IMR-90 (cell line): ENCODE data around the gene CSHL1. TPM values are rescaled to one million over a fixed set of nuclear protein-coding genes. Genes with fewer than 3 reads are reported as not detected.

Experiments used
- ATAC-seq: fragments of 200-7000 bp; cut with Tn5 transposase; 2 replicates; pipeline ENCODE4 v1.9.1; 2020; ENCODE audit warnings: low read depth, mild to moderate bottlenecking, moderate library complexity
- BruUV-seq: library from RNA; stranded (reverse); fragments of 400-500 nt; replicated peaks from 2 replicates; lab custom pipeline; 2021; lab: Mats Ljungman, UMichigan
- CTCF ChIA-PET: fragments of 300-600 bp; formaldehyde crosslinking; extraction: SDS; loops from one replicate; lab custom pipeline; 2021; ENCODE audit warnings: antibody characterized with exemption; lab: Yijun Ruan, JAX
- POLR2A ChIA-PET: fragments of 300-600 bp; sonication (Branson Sonifier 250); formaldehyde crosslinking; loops from one replicate; lab custom pipeline; 2022; ENCODE audit warnings: antibody characterized with exemption; ENCODE audit not compliant: unreplicated experiment; lab: Charles Lee
- DNase-seq: peaks from one replicate; pipeline ENCODE4 v3.0.0; 2013
- H2AFZ ChIP-seq: replicated peaks from 2 replicates; pipeline ENCODE3; 2013; ENCODE audit warnings: low read length, mild to moderate bottlenecking; ENCODE audit not compliant: poor library complexity
- H2AK5ac ChIP-seq: 2 replicates; pipeline ENCODE4 v1.6.1; 2013; ENCODE audit warnings: low read depth, low read length, inconsistent platforms
- H2AK9ac ChIP-seq: replicated peaks from 2 replicates; pipeline ENCODE3; 2013; ENCODE audit warnings: mild to moderate bottlenecking, low read depth, low read length, moderate library complexity; ENCODE audit not compliant: poor library complexity
- H2BK120ac ChIP-seq: 2 replicates; pipeline ENCODE4 v1.6.1; 2013; ENCODE audit warnings: low read depth, low read length, inconsistent platforms
- H2BK15ac ChIP-seq: 3 replicates; pipeline ENCODE4 v1.6.1; 2013; ENCODE audit warnings: low read depth, low read length, inconsistent platforms
- H2BK20ac ChIP-seq: 2 replicates; pipeline ENCODE4 v1.6.1; 2013; ENCODE audit warnings: low read depth, mild to moderate bottlenecking, inconsistent platforms, low read length, moderate library complexity
- H2BK5ac ChIP-seq: 2 replicates; pipeline ENCODE4 v1.6.1; 2013; ENCODE audit warnings: mild to moderate bottlenecking, low read depth, low read length, inconsistent platforms; ENCODE audit not compliant: poor library complexity, severe bottlenecking
- H3K14ac ChIP-seq: replicated peaks from 2 replicates; pipeline ENCODE4 v1.6.1; 2013; ENCODE audit warnings: low read depth, low read length, inconsistent platforms
- H3K18ac ChIP-seq: 2 replicates; pipeline ENCODE4 v1.6.1; 2013; ENCODE audit warnings: low read depth, low read length, control low read depth
- H3K23ac ChIP-seq: 2 replicates; pipeline ENCODE4 v1.6.1; 2013; ENCODE audit warnings: low read depth, low read length, inconsistent platforms
- H3K27ac ChIP-seq: 2 replicates; pipeline ENCODE4 v1.5.1; 2013; ENCODE audit warnings: mild to moderate bottlenecking, control low read depth, low read length; ENCODE audit not compliant: insufficient read depth
- H3K27me3 ChIP-seq: 2 replicates; pipeline ENCODE4 v1.6.1; 2013; ENCODE audit warnings: low read length; ENCODE audit not compliant: control insufficient read depth, insufficient read depth
- H3K36me3 ChIP-seq: 2 replicates; pipeline ENCODE4 v1.6.1; 2013; ENCODE audit warnings: low read length, mixed read lengths; ENCODE audit not compliant: control insufficient read depth, insufficient read depth
- H3K4ac ChIP-seq: 2 replicates; pipeline ENCODE4 v1.6.1; 2013; ENCODE audit warnings: low read depth, low read length, inconsistent platforms
- H3K4me1 ChIP-seq: 2 replicates; pipeline ENCODE4 v1.6.1; 2013; ENCODE audit warnings: low read length, mixed read lengths; ENCODE audit not compliant: control insufficient read depth, insufficient read depth
- H3K4me2 ChIP-seq: 2 replicates; pipeline ENCODE4 v1.6.1; 2013; ENCODE audit warnings: low read depth, mild to moderate bottlenecking, control low read depth, low read length, moderate library complexity
- H3K4me3 ChIP-seq: 2 replicates; pipeline ENCODE4 v1.5.1; 2013; ENCODE audit warnings: low read depth, mild to moderate bottlenecking, control low read depth, low read length, moderate library complexity; ENCODE audit not compliant: insufficient read depth
- H3K56ac ChIP-seq: 2 replicates; pipeline ENCODE4 v1.6.1; 2013; ENCODE audit warnings: low read length, inconsistent platforms; ENCODE audit not compliant: insufficient read depth; ENCODE audit errors: extremely low read depth
- H3K79me1 ChIP-seq, 2 experiments: 2 replicates each; pipeline ENCODE4 v1.6.1; 2013; ENCODE audit warnings: low read length in 2 of 2, inconsistent platforms in 1 of 2, low read depth in 1 of 2
- H3K9ac ChIP-seq: 2 replicates; pipeline ENCODE4 v1.6.1; 2013; ENCODE audit warnings: low read depth, low read length, control low read depth
- H3K9me1 ChIP-seq: 2 replicates; pipeline ENCODE4 v1.6.1; 2013; ENCODE audit warnings: low read length, inconsistent platforms; ENCODE audit not compliant: insufficient read depth
- H3K9me3 ChIP-seq: 2 replicates; pipeline ENCODE4 v1.6.1; 2013; ENCODE audit warnings: low read length; ENCODE audit not compliant: control insufficient read depth, insufficient read depth
- H4K20me1 ChIP-seq: 2 replicates; pipeline ENCODE4 v1.6.1; 2013; ENCODE audit warnings: low read length, inconsistent platforms; ENCODE audit not compliant: insufficient read depth
- H4K5ac ChIP-seq: 2 replicates; pipeline ENCODE4 v1.6.1; 2013; ENCODE audit warnings: mild to moderate bottlenecking, low read depth, low read length, control low read depth
- H4K8ac ChIP-seq, 2 experiments: 2 replicates each; pipeline ENCODE4 v1.6.1; 2013; ENCODE audit warnings: low read depth in 2 of 2, low read length in 2 of 2, control low read depth in 1 of 2, inconsistent platforms in 1 of 2
- H4K91ac ChIP-seq: 2 replicates; pipeline ENCODE4 v1.6.1; 2013; ENCODE audit warnings: low read depth, low read length, inconsistent platforms; ENCODE audit not compliant: insufficient read depth
- CHD1 ChIP-seq: IDR thresholded peaks from 2 replicates; pipeline ENCODE4 v1.6.1; 2012; ENCODE audit warnings: low read depth, low read length, improper control_type of control experiment
- FOS ChIP-seq: fragments of 150-350 bp; IDR thresholded peaks from 2 replicates; pipeline ENCODE4 v1.6.1; 2016; ENCODE audit warnings: low read depth, low read length
- MAFK ChIP-seq: IDR thresholded peaks from 2 replicates; pipeline ENCODE4 v1.6.1; 2012; ENCODE audit warnings: low read depth, low read length, improper control_type of control experiment
- MAZ ChIP-seq: IDR thresholded peaks from 2 replicates; pipeline ENCODE4 v1.6.1; 2012; ENCODE audit warnings: low read depth, mild to moderate bottlenecking, low read length, improper control_type of control experiment, moderate library complexity, borderline replicate concordance
- MXI1 ChIP-seq: IDR thresholded peaks from 2 replicates; pipeline ENCODE4 v1.6.1; 2012; ENCODE audit warnings: low read depth, mild to moderate bottlenecking, low read length, moderate library complexity, borderline replicate concordance
- NFE2L2 ChIP-seq: fragments of 150-350 bp; IDR thresholded peaks from 2 replicates; pipeline ENCODE4 v1.6.1; 2016; ENCODE audit warnings: low read depth, mild to moderate bottlenecking, low read length
- POLR2A ChIP-seq: IDR thresholded peaks from 2 replicates; pipeline ENCODE4 v1.6.1; 2012; ENCODE audit warnings: mild to moderate bottlenecking, low read depth, low read length
- RAD21 ChIP-seq: IDR thresholded peaks from 2 replicates; pipeline ENCODE4 v1.6.1; 2012; ENCODE audit warnings: low read length, improper control_type of control experiment
- RCOR1 ChIP-seq: IDR thresholded peaks from 2 replicates; pipeline ENCODE4 v1.6.1; 2012; ENCODE audit warnings: mild to moderate bottlenecking, low read length, improper control_type of control experiment; ENCODE audit not compliant: insufficient replicate concordance
- RFX5 ChIP-seq: IDR thresholded peaks from 2 replicates; pipeline ENCODE4 v1.8.0; 2012; ENCODE audit warnings: low read depth, mild to moderate bottlenecking, low read length, moderate library complexity
- WGBS, 2 experiments: methylation state at CpG; one replicate each; pipeline versions ENCODE4 v1.1.5 to v1.1.7; 2013; ENCODE audit warnings: missing lambda C conversion rate in 2 of 2; ENCODE audit not compliant: insufficient read length in 1 of 2; ENCODE audit errors: extremely low coverage in 2 of 2; 5-methylcytosine and 5-hydroxymethylcytosine counted together
- dilution Hi-C: fragments of 300-500 bp; cut with HindIII; formaldehyde crosslinking; loops from one replicate; pipeline ENCODE4 v1.14.3; 2018; ENCODE audit warnings: low sequenced_read_pairs; ENCODE audit not compliant: unreplicated experiment
- in situ Hi-C: fragments of 300-500 bp; cut with MboI; formaldehyde crosslinking; loops from 3 replicates; pipeline ENCODE4 v1.14.3; 2019; ENCODE audit warnings: low sequenced_read_pairs, inconsistent platforms, mixed read lengths
- intact Hi-C: fragments of 100-400 bp; cut with micrococcal nuclease; formaldehyde crosslinking; loops from 2 replicates; pipeline ENCODE4 v1.10.0; 2022
- polyA plus RNA-seq, 3 experiments: library from polyadenylated mRNA; depleted of rRNA; stranded (reverse); fragments of >200 nt; gene quantifications; 2 replicates each; pipeline ENCODE4 v1.2.3, GENCODE V29; 2012; ENCODE audit warnings: low replicate concordance in 1 of 3
- total RNA-seq: library from RNA; depleted of rRNA; stranded (reverse); fragments of >200 nt; gene quantifications from 2 replicates; pipeline ENCODE4 v1.2.3, GENCODE V29; 2012

The CSHL1 gene
- total and polyA plus RNA-seq, 2 of the 4 experiments (the other 2 are of a cell fraction) = not detected

DNA sequence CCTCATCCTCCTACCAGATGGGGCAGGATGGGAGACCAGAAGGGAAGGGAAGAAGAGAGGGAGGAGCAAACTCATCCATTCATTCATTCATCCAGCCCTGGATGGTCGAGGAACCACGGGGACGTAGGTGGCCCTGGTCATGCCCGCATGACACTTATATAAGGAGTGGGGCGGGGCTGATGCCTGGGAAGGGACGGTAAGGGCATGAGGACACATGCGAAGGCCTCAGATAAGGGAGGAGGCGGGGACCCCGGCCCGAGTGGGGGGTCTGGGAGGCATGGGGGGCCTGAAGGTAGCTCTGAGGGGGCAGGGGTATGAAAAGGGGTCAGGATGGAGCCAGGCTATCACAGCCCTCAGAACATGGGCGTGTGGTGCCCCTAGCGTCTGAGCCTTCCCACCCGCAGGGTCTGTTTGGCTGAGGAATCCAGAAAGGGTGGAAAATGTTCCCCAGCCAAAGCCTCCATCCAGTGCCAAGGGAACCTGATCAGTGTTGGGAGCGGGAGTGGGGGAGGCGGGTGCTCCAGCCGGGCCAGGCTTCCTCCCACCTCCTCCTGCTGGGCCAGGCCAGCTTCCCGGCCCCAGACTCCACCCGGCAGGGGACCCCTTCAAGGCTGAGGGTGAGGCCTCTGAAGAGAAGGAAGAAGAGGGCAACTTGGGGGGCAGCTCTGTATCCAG, 38.7 kb upstream of the CSHL1 start:
- Histone ChIP-seq H3K4me3 (no peak overlapping the region), H2BK120ac (no peak overlapping the region), H2AFZ (no peak overlapping the region), H3K18ac (no peak overlapping the region), H2BK5ac (no peak overlapping the region), H2BK20ac (no peak overlapping the region), H3K56ac (no peak overlapping the region), H3K23ac (no peak overlapping the region), H3K27ac (no peak overlapping the region), H3K4me2 (no peak overlapping the region), H3K14ac (no peak overlapping the region), H4K20me1 (no peaks in the 10 kb centered on the region), H3K9me3 (no peaks in the 10 kb centered on the region), H3K4ac (no peak overlapping the region), H3K36me3 (no peaks in the 10 kb centered on the region), H4K5ac (no peak overlapping the region), H3K79me1 (no peaks in the 10 kb centered on the region), H2AK9ac (no peak overlapping the region), H4K91ac (no peak overlapping the region), H2AK5ac (no peak overlapping the region), H3K4me1 (no peaks in the 10 kb centered on the region), H3K9ac (no peak overlapping the region), H3K27me3 (peaks cover 24% of the 10 kb centered on the region), H3K9me1 (no peaks in the 10 kb centered on the region), H2BK15ac (no peak overlapping the region), H4K8ac (no peak overlapping the region)
- ChIA-PET POLR2A (no interaction called here), CTCF (no interaction called here)
- dilution Hi-C loops = no loop called here
- ATAC-seq = no peak
- in situ Hi-C loops = no loop called here
- DNase-seq = no peak
- WGBS, 2 experiments = 84% methylated on average over 6 of the region's 18 CpGs; no CpG with 5 or more reads in 1 of the 2 experiments
- TF ChIP-seq NFE2L2 (no peak), MAFK (no peak), CHD1 (no peak), RAD21 (no peak), MXI1 (no peak), RCOR1 (no peak), RFX5 (no peak), POLR2A (no peak), FOS (no peak), MAZ (no peak)
- BruUV-seq = no TSS peak
- intact Hi-C loops = no loop called here
